Stimulated activated CD8-positive, alpha-beta memory T cell treated with anti-CD3 and anti-CD28 coated beads, Interleukin-15, amount 100 ng/mL, for 4 hours (primary cell): ENCODE data around the gene FAM219A.

Experiments
- DNase-seq, 2 donors: peaks; one replicate each; pipeline ENCODE4 v3.0.0-alpha.2; 2020; ENCODE audit warnings: low read depth in 2 of 2

Gene FAM219A

DNA sequence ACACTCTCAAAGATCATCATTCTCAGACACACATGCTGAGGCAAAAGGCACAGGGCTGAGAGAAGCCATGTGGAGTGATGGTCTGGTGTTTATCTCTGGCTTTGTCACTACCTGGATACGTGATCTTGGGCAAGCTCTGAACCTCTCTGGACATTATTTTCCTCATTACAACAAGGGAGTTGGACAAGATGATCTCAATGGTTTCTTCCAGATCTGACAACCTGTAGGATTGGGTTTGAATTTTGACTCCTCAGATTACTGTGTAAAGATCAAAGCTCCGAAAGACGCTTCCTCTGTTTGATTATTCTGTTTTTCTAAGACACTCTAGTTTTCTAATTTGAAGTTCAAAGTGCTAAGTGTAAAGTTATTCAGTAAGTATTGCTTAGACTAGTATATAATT, 109.0 kb downstream of the FAM219A start:
- DNase-seq, result no peak
